ENCODE data around the gene GXYLT1. TPM values are rescaled to one million over a fixed set of nuclear protein-coding genes. Genes with fewer than 3 reads are reported as not detected.

Gene GXYLT1
- total RNA-seq, 4 donors from 2014 or later = 3.6 to 17.5 (median 8.7) TPM

DNA sequence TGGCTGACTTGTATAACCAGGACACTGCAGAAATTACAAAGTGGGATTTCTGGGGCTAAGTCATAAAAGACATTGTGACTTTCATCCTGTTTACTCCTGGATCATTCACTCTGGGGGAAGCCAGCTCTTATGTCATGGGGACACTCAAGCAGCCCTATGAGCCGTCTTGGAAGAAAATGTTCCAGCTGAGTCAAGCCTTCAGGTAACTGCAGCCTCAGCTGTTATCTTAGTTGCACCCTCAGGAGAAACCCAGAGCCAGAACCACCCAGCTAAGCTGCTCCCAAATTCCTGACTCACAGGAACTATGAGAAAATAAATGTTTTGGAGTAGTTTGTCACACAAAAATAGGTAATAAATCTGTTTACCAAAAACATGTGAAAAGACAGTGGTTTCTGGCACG, 43.1 kb upstream of the GXYLT1 start:
- in situ Hi-C loops (cut with MboI; ENCODE audit: low pct_ligation_motif_present in 1 of 4, low pct_unique_long_range_greater_than_20kb in 1 of 4, low sequenced_read_pairs in 3 of 4) (no loop called here), intact Hi-C loops (cut with DNase I; ENCODE audit: low total_unique reads) (no loop called here)
- Histone ChIP-seq H3K9me3 (no peaks in the 10 kb centered on the region), H3K27ac (no peak overlapping the region), H3K4me1 (no peaks in the 10 kb centered on the region), H3K27me3 (no peaks in the 10 kb centered on the region), H3K36me3 (no peaks in the 10 kb centered on the region), H3K4me3 (no peak overlapping the region)
- DNase-seq = no peak
- TF ChIP-seq EP300 (IDR thresholded peaks at IDR 0.05; ENCODE audit: low read depth) = no peak
- no peak for TF ChIP-seq POLR2A (IDR thresholded peaks at IDR 0.05)
- no peak for TF ChIP-seq POLR2AphosphoS5 (IDR thresholded peaks at IDR 0.05)
- TF ChIP-seq, protein P1, sequence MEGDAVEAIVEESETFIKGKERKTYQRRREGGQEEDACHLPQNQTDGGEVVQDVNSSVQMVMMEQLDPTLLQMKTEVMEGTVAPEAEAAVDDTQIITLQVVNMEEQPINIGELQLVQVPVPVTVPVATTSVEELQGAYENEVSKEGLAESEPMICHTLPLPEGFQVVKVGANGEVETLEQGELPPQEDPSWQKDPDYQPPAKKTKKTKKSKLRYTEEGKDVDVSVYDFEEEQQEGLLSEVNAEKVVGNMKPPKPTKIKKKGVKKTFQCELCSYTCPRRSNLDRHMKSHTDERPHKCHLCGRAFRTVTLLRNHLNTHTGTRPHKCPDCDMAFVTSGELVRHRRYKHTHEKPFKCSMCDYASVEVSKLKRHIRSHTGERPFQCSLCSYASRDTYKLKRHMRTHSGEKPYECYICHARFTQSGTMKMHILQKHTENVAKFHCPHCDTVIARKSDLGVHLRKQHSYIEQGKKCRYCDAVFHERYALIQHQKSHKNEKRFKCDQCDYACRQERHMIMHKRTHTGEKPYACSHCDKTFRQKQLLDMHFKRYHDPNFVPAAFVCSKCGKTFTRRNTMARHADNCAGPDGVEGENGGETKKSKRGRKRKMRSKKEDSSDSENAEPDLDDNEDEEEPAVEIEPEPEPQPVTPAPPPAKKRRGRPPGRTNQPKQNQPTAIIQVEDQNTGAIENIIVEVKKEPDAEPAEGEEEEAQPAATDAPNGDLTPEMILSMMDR (IDR thresholded peaks at IDR 0.05) = no peak
- WGBS, 2 donors (ENCODE audit: low coverage in 1 of 2) = 78 to 87% methylated on average over 1 to 2 of the region's 2 CpGs

DNA sequence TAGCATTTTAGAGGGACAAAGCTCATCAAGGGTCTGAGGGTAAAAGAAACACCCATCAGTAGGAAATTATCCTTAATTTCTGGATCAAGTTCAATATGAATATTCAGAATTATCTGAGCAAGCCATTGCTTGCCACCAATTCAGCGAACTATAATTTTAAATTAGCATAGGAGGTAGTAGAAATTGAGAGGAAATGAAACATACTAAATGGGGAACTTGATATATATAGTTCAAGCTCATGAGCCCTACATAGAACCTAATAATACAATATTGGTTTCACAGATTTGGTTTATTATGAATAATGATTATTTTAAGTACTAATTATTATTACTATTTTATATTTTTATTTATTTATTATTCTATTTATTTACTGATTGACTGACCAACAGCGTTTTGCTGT, 42.1 kb upstream of the GXYLT1 start:
- DNase-seq = no peak
- Histone ChIP-seq H3K9me3 (no peaks in the 10 kb centered on the region), H3K27me3 (no peaks in the 10 kb centered on the region), H3K27ac (no peak overlapping the region), H3K4me1 (no peaks in the 10 kb centered on the region), H3K36me3 (no peaks in the 10 kb centered on the region), H3K4me3 (no peak overlapping the region)
- 75 to 86% methylated on average over 2 of the region's 2 CpGs for WGBS, 2 donors (ENCODE audit: low coverage in 1 of 2)
- intact Hi-C loops (cut with DNase I; ENCODE audit: low total_unique reads) = no loop called here
- in situ Hi-C loops (cut with MboI; ENCODE audit: low pct_ligation_motif_present in 1 of 4, low pct_unique_long_range_greater_than_20kb in 1 of 4, low sequenced_read_pairs in 3 of 4) = no loop called here
- TF ChIP-seq POLR2A (IDR thresholded peaks at IDR 0.05) (no peak), POLR2AphosphoS5 (IDR thresholded peaks at IDR 0.05) (no peak), EP300 (IDR thresholded peaks at IDR 0.05; ENCODE audit: low read depth) (no peak)
- TF ChIP-seq, protein P1 (IDR thresholded peaks at IDR 0.05) = no peak

GRCh38 chr12:42182394-42182793, 37.7 kb upstream of the GXYLT1 start:
- in situ Hi-C loops (cut with MboI; ENCODE audit: low pct_ligation_motif_present in 1 of 4, low pct_unique_long_range_greater_than_20kb in 1 of 4, low sequenced_read_pairs in 3 of 4) (no loop called here), intact Hi-C loops (cut with DNase I; ENCODE audit: low total_unique reads) (no loop called here)
- H3K9me3 ChIP-seq = no peaks in the 10 kb centered on the region
- DNase-seq = no peak
- no peak for TF ChIP-seq POLR2A (IDR thresholded peaks at IDR 0.05)
- TF ChIP-seq EP300 (IDR thresholded peaks at IDR 0.05; ENCODE audit: low read depth) = no peak
- TF ChIP-seq POLR2AphosphoS5 (IDR thresholded peaks at IDR 0.05) = no peak
- TF ChIP-seq, protein P1 (IDR thresholded peaks at IDR 0.05) = no peak
- 75 to 77% methylated on average over 1 to 2 of the region's 2 CpGs for WGBS, 2 donors (ENCODE audit: low coverage in 1 of 2)
- H3K36me3 ChIP-seq = peaks cover 0 to 1% (median 0%) of the 10 kb centered on the region in 4 donors
- H3K4me1 ChIP-seq = no peaks in the 10 kb centered on the region
- H3K4me3 ChIP-seq = no peak overlapping the region
- no peak overlapping the region for H3K27ac ChIP-seq
- H3K27me3 ChIP-seq = no peaks in the 10 kb centered on the region

GRCh38 chr12:42180990-42181596, 36.4 kb upstream of the GXYLT1 start:
- no peaks in the 10 kb centered on the region for H3K27me3 ChIP-seq
- no peaks in the 10 kb centered on the region for H3K9me3 ChIP-seq
- no peak overlapping the region for H3K4me3 ChIP-seq
- TF ChIP-seq POLR2A (IDR thresholded peaks at IDR 0.05) (no peak), POLR2AphosphoS5 (IDR thresholded peaks at IDR 0.05) (no peak), EP300 (IDR thresholded peaks at IDR 0.05; ENCODE audit: low read depth) (no peak)
- TF ChIP-seq, protein P1 (IDR thresholded peaks at IDR 0.05) = no peak
- H3K27ac ChIP-seq = no peak overlapping the region
- intact Hi-C loops (cut with DNase I; ENCODE audit: low total_unique reads) = no loop called here
- in situ Hi-C loops (cut with MboI; ENCODE audit: low pct_ligation_motif_present in 1 of 4, low pct_unique_long_range_greater_than_20kb in 1 of 4, low sequenced_read_pairs in 3 of 4) = no loop called here
- no peaks in the 10 kb centered on the region for H3K4me1 ChIP-seq
- no peak for DNase-seq
- peaks cover 0 to 7% (median 0%) of the 10 kb centered on the region in 4 donors for H3K36me3 ChIP-seq
- WGBS, 2 donors (ENCODE audit: low coverage in 1 of 2) = 53 to 55% methylated on average over 2 of the region's 2 CpGs
